Measurements from ENCODE around the gene NCBP2.

GRCh38 chr3:196979545-196979944 is 37.2 kb upstream of the NCBP2 start:
- TF ChIP-seq CTCF (IDR thresholded peaks at IDR 0.05; ENCODE audit: insufficient read depth, low read length, poor library complexity, severe bottlenecking) (no peak), EZH2phosphoT487 (conservative IDR thresholded peaks at IDR 0.05; ENCODE audit: low read length) (no peak)

All from SU-DHL-6 (cell line).